ENCODE results near the gene MAGEH1. TPM values are rescaled to one million over a fixed set of nuclear protein-coding genes. Genes with fewer than 3 reads are reported as not detected.

Gene MAGEH1
- total RNA-seq, 1 donor from 2014 or later = 9.5 TPM

DNA sequence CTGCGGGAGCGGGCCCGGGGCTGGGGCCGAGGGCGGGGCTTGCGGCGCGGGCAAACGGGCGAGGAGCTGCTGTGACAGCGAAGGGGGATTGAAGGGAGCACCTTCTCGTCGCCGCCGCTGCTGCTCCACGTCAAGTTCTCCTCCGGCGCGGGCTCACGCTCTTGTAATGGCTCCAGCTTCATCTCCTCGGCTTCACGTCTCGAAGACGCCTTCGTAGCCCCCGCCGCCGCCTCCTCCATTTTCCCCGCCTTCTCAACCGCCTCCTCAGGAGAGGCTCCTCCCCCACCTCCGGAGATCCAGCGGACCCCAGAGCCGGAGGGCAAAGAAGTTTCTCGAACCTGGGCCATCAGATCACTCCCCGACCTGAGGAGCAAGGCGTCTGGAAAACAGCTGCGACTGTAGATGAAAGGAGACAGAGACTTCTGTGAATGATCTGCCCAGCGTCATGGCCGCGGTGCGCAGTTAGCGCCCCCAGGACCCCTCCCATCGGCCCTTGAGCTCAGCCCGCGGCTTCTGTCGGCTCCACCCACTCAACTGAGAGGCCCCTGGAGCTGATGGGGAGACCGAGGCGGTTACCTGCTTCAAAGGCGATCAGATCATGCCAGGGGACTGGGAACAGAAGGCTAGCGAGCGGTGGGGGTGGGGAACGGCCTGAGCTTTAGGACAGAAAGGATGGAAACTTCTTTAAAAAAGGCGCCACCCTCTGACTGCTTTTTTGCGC lies 36.8 kb downstream of the MAGEH1 start:
- intact Hi-C loops (cut with DNase I) = no loop called here
- DNase-seq (peak; percentile 79), ATAC-seq (ENCODE audit: poor library complexity) (peak; percentile 93)

DNA sequence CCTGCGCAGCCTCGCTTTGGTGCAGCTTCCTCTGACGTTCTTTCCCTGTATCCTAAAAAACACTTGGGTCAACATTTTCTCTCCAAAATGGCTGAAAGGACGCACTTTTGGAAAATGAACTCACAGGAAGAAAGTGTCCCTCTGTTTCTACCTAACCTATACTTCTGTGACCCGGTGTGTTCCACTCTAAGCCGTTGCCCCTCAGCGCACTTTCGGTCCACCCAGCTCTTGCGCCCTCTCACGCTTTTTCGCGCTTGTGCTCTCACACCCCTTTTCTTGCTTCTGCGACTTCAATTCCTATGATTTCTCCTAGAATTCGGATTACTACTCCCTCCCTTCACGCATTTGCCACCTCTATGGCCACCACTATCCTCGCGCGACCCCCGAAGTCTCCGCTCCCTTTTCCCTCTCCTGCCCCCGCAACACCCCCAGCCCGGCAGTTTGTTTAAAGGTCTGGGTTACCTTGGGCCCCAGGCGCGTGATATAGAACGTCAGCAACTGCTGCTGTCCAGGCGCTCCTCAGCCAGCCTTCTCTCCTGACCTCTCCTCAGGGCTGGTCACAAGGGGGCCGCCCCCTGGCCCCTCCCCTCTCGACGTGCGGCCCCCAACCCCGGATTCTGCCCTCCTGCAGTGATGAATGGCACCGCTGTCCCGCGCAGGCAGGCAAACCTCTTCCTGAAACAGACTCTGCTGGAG lies 37.5 kb downstream of the MAGEH1 start, which contains the start of gene USP51:
Gene USP51, minus strand, starts transcription at position 535 of the 696 bp plus-strand sequence. CDS start 909 bp downstream, outside the sequence.
- DNase-seq (peak; percentile 45), ATAC-seq (ENCODE audit: poor library complexity) (peak; percentile 65)
- intact Hi-C loops (cut with DNase I) = no loop called here

DNA sequence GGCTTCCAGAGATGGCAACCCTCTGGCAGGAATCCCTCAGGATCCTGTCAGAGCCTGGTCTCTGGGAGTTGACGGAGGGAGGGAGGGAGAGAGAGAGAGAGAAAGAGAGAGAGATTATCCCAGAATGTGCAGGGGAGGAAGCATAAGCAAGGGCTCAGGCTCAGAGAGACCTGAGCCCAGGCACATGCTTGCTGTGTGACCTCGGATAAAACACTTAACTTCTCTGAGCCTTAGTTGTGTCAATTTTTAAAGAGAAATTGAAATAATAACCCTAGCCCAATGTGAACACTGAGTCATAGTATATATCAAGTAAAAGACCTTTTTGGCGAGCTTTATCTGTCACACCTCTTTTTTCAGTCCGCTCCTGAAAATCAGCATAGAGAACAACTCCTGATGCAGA lies 38.2 kb downstream of the MAGEH1 start:
- DNase-seq (no peak), ATAC-seq (ENCODE audit: poor library complexity) (no peak)
- intact Hi-C loops (cut with DNase I) = no loop called here

DNA sequence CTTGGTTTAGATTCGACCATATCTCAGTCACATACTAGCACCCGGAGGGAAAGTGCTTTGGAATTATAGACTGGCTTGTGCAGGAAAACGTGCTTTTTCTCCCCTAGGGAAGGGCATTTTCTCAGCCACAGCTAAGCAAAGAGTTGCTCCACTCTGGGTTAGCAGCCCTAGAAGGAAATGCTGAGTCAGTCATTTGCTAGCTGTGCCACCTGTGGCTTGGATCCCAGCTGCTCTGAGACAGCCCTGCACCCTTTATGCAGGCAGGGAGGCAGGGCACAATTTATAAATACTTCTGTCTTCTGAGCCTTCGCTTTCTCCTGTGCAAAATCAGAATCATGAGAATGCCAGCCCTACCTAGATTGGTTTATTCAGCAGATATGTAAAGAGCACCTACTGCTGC lies 39.0 kb downstream of the MAGEH1 start:
- ATAC-seq (ENCODE audit: poor library complexity) = no peak
- intact Hi-C loops (cut with DNase I) = no loop called here
- no peak for DNase-seq

Small RNA genes lying within 50 kb of the gene (microRNA-seq; reads per million reads assigned to microRNA genes)
- gene MIR4536-1 (not detected), gene MIR4536-2 (not detected)

Other genes with a start within 250 kb of the MAGEH1 start
- not detected for gene PAGE5, start 231.8 kb upstream of the MAGEH1 start, total RNA-seq
- gene PAGE3, start 187.2 kb upstream of the MAGEH1 start, total RNA-seq = not detected
- 1.6 TPM for gene USP51, start 37.7 kb downstream of the MAGEH1 start, total RNA-seq
- gene FOXR2, start 171.3 kb downstream of the MAGEH1 start, total RNA-seq = not detected